Activated CD4-positive, alpha-beta T cell treated with anti-CD3 and anti-CD28 coated beads for 4 hours (primary cell): ENCODE data around the gene MYL3.

Experiments
- DNase-seq, 2 donors: peaks; one replicate each; pipeline ENCODE4 v3.0.0-alpha.2; 2020

MYL3 gene

GRCh38 chr3:46864061-46864881 is 1.0 kb upstream of the MYL3 start:
- no peak for DNase-seq

GRCh38 chr3:46862369-46863025 is 747 bp downstream of the MYL3 start:
- no peak for DNase-seq

- DNase-seq, result no peak
Measured at GRCh38 chr3:46861605-46862368, 1.5 kb downstream of the MYL3 start.

- no peak for DNase-seq
Measured at GRCh38 chr3:46860810-46861604, 2.2 kb downstream of the MYL3 start.

GRCh38 chr3:46860017-46860809 is 3.0 kb downstream of the MYL3 start:
- no peak for DNase-seq

- DNase-seq, result no peak
Measured at GRCh38 chr3:46859001-46859710, 4.1 kb downstream of the MYL3 start.

GRCh38 chr3:46858456-46858855 is 4.8 kb downstream of the MYL3 start:
- DNase-seq, result no peak

GRCh38 chr3:46857485-46858341 is 5.5 kb downstream of the MYL3 start:
- no peak for DNase-seq

GRCh38 chr3:46856576-46857471 is 6.4 kb downstream of the MYL3 start:
- DNase-seq, result no peak

GRCh38 chr3:46854555-46854991 is 8.7 kb downstream of the MYL3 start:
- DNase-seq, result no peak

- DNase-seq, result no peak
Measured at GRCh38 chr3:46853441-46854415, 9.5 kb downstream of the MYL3 start.

GRCh38 chr3:46852839-46853355 is 10.3 kb downstream of the MYL3 start:
- DNase-seq, result no peak

- no peak for DNase-seq
Measured at GRCh38 chr3:46852334-46852720, 10.9 kb downstream of the MYL3 start.

GRCh38 chr3:46851364-46852333 is 11.6 kb downstream of the MYL3 start:
- no peak for DNase-seq

GRCh38 chr3:46850468-46850779 is 12.8 kb downstream of the MYL3 start:
- DNase-seq, result no peak

GRCh38 chr3:46849686-46850467 is 13.4 kb downstream of the MYL3 start:
- DNase-seq, result no peak
